VCaP (cell line): ENCODE measurements around the gene UBR7.
"Not testable (repeated sequence)": the region's sequence is repeated elsewhere in the genome, so short reads cannot be mapped to it uniquely, and the experiment has no call there.

Experiments used
- H3K27ac ChIP-seq: fragments of 450-650 bp; 2 replicates; pipeline ENCODE4 v1.5.1; 2017
- CTCF ChIP-seq: fragments of 450-650 bp; conservative IDR thresholded peaks from 2 replicates; pipeline ENCODE4 v1.5.1; 2017; ENCODE audit warnings: mild to moderate bottlenecking, moderate library complexity

The UBR7 gene

GRCh38 chr14:93206793-93207467 is at the start of gene UBR7, which contains the start of gene GON7:
UBR7 (plus strand) TSS chr14:93207256; CDS start chr14:93207292, 36 bp downstream.
GON7 (minus strand) TSS chr14:93207065; CDS start chr14:93207037, 28 bp downstream.
- peak within 1 kb of the TSS; percentile 79 for H3K27ac ChIP-seq
- no peak; the same call in 1 of the 2 replicates for TF ChIP-seq CTCF

GRCh38 chr14:93158349-93158748 is 48.7 kb upstream of the UBR7 start:
- not testable (repeated sequence) for H3K27ac ChIP-seq

- not testable (repeated sequence) for H3K27ac ChIP-seq
Measured at GRCh38 chr14:93159625-93160352, 47.3 kb upstream of the UBR7 start.

- TF ChIP-seq CTCF, result peak; percentile 79
- no peak overlapping the region for H3K27ac ChIP-seq
Measured at GRCh38 chr14:93160353-93160801, 46.7 kb upstream of the UBR7 start.

- TF ChIP-seq CTCF, result no peak
Measured at GRCh38 chr14:93161411-93161940, 45.6 kb upstream of the UBR7 start.

GRCh38 chr14:93163564-93163963 is 43.5 kb upstream of the UBR7 start:
- no peak for TF ChIP-seq CTCF

More at GRCh38 chr14:93161411-93161940, 45.6 kb upstream of the UBR7 start:
- H3K27ac ChIP-seq, result no peak overlapping the region

GRCh38 chr14:93165271-93166265 is 41.5 kb upstream of the UBR7 start:
- H3K27ac ChIP-seq, result not testable (repeated sequence)

More at GRCh38 chr14:93163564-93163963, 43.5 kb upstream of the UBR7 start:
- no peak overlapping the region for H3K27ac ChIP-seq

- not testable (repeated sequence) for H3K27ac ChIP-seq
Measured at GRCh38 chr14:93168610-93169009, 38.4 kb upstream of the UBR7 start.

GRCh38 chr14:93169619-93170018 is 37.4 kb upstream of the UBR7 start:
- H3K27ac ChIP-seq, result not testable (repeated sequence)

GRCh38 chr14:93170141-93170540 is 36.9 kb upstream of the UBR7 start:
- not testable (repeated sequence) for H3K27ac ChIP-seq
